Neural cell (in vitro differentiated cells): Measurements from ENCODE around the gene AKT1S1. TPM values are rescaled to one million over a fixed set of nuclear protein-coding genes. Genes with fewer than 3 reads are reported as not detected.

ENCODE experiments used
- H2AFZ ChIP-seq: fragments of 200-600, 300-800 bp; sonication (generic), shearing (Covaris generic); 2 replicates; pipeline ENCODE4 v1.6.0; 2014; ENCODE audit warnings: low read depth, mild to moderate bottlenecking, antibody characterized with exemption, low read length, moderate library complexity
- H3F3A ChIP-seq: fragments of 200-600 bp; shearing (Covaris generic); 2 replicates; pipeline ENCODE4 v1.6.1; 2016; ENCODE audit warnings: mild to moderate bottlenecking, moderate library complexity, mixed read lengths, antibody characterized with exemption, low read length; ENCODE audit not compliant: insufficient read depth, poor library complexity, severe bottlenecking
- H3K27ac ChIP-seq: fragments of 200-600, 300-800 bp; sonication (generic), shearing (Covaris generic); 2 replicates; pipeline ENCODE4 v1.5.1; 2014; ENCODE audit warnings: mild to moderate bottlenecking, low read length, moderate library complexity
- H3K27me3 ChIP-seq: fragments of 300-800, 200-600 bp; sonication (generic), shearing (Covaris generic); 2 replicates; pipeline ENCODE4 v1.6.0; 2014; ENCODE audit warnings: mild to moderate bottlenecking, low read depth, low read length, moderate library complexity; ENCODE audit not compliant: insufficient read depth
- H3K36me3 ChIP-seq: fragments of 300-800, 200-600 bp; sonication (generic), shearing (Covaris generic); 2 replicates; pipeline ENCODE4 v1.5.1; 2014; ENCODE audit warnings: mild to moderate bottlenecking, antibody characterized with exemption, low read length, moderate library complexity; ENCODE audit not compliant: insufficient read depth
- H3K4me2 ChIP-seq: fragments of 300-800, 200-600 bp; sonication (generic), shearing (Covaris generic); 2 replicates; pipeline ENCODE4 v1.6.0; 2014; ENCODE audit warnings: mild to moderate bottlenecking, low read length
- H3K4me3 ChIP-seq: fragments of 300-800, 200-600 bp; sonication (generic), shearing (Covaris generic); 2 replicates; pipeline ENCODE4 v1.5.1; 2014; ENCODE audit warnings: mild to moderate bottlenecking, low read length, moderate library complexity
- H3K79me2 ChIP-seq: fragments of 200-600 bp; shearing (Covaris generic); replicated peaks from 2 replicates; pipeline ENCODE4 v1.6.0; 2014; ENCODE audit warnings: mild to moderate bottlenecking, low read length, moderate library complexity; ENCODE audit not compliant: insufficient read depth
- H3K9ac ChIP-seq: fragments of 300-800, 200-600 bp; sonication (generic), shearing (Covaris generic); 2 replicates; pipeline ENCODE4 v1.6.1; 2016; ENCODE audit warnings: mild to moderate bottlenecking, low read length, mixed read lengths
- H3K9me2 ChIP-seq: fragments of 200-600 bp; shearing (Covaris generic); 2 replicates; pipeline ENCODE4 v1.6.1; 2016; ENCODE audit warnings: mild to moderate bottlenecking, low read length, mixed read lengths; ENCODE audit not compliant: insufficient read depth
- H3K9me3 ChIP-seq: fragments of 200-600, 300-800 bp; sonication (generic), shearing (Covaris generic); 2 replicates; pipeline ENCODE4 v1.6.1; 2016; ENCODE audit warnings: mild to moderate bottlenecking, mixed run types, low read length, moderate library complexity, mixed read lengths
- H4K20me1 ChIP-seq: fragments of 200-600 bp; shearing (Covaris generic); 2 replicates; pipeline ENCODE4 v1.6.1; 2016; ENCODE audit warnings: mild to moderate bottlenecking, mixed run types; ENCODE audit not compliant: insufficient read depth
- EP300 ChIP-seq: fragments of 450-650 bp; conservative IDR thresholded peaks from 2 replicates; pipeline ENCODE4 v1.6.1; 2014; ENCODE audit warnings: antibody characterized with exemption, mild to moderate bottlenecking, moderate library complexity; ENCODE audit not compliant: poor library complexity, severe bottlenecking
- EZH2 ChIP-seq: fragments of 200-600, 300-800 bp; shearing (Covaris generic), sonication (generic); IDR thresholded peaks from 2 replicates; pipeline ENCODE4 v1.6.1; 2014; ENCODE audit warnings: antibody characterized with exemption, low read length, borderline replicate concordance, mild to moderate bottlenecking; ENCODE audit not compliant: insufficient read depth, poor library complexity, severe bottlenecking
- MXI1 ChIP-seq: fragments of 450-650 bp; conservative IDR thresholded peaks from 2 replicates; pipeline ENCODE4 v1.6.1; 2014; ENCODE audit warnings: antibody characterized with exemption, mild to moderate bottlenecking; ENCODE audit not compliant: poor library complexity, severe bottlenecking
- POLR2AphosphoS5 ChIP-seq: IDR thresholded peaks from 2 replicates; pipeline ENCODE4 v1.6.1; 2012
- RAD21 ChIP-seq: fragments of 450-650 bp; conservative IDR thresholded peaks from 2 replicates; pipeline ENCODE4 v1.6.1; 2014; ENCODE audit warnings: antibody characterized with exemption, mild to moderate bottlenecking, moderate library complexity
- SMC3 ChIP-seq: fragments of 450-650 bp; conservative IDR thresholded peaks from 2 replicates; pipeline ENCODE4 v1.6.1; 2014; ENCODE audit warnings: antibody characterized with exemption, mild to moderate bottlenecking, moderate library complexity; ENCODE audit not compliant: poor library complexity
- TAF1 ChIP-seq: IDR thresholded peaks from 2 replicates; pipeline ENCODE4 v1.6.1; 2012; ENCODE audit warnings: low read depth
- polyA plus RNA-seq: library from polyadenylated mRNA; depleted of rRNA; stranded (reverse); fragments of >200 nt; gene quantifications from 2 replicates; pipeline ENCODE4 v1.2.3, GENCODE V29; 2014
- TF ChIP-seq, protein P1 (sequence below): fragments of 450-650 bp; IDR thresholded peaks from 2 replicates; pipeline ENCODE4 v1.5.1; 2014; ENCODE audit warnings: antibody characterized with exemption, mild to moderate bottlenecking, moderate library complexity; ENCODE audit not compliant: poor library complexity, severe bottlenecking
- TF ChIP-seq, protein P2 (sequence below): IDR thresholded peaks from 2 replicates; pipeline ENCODE4 v1.6.1; 2012; ENCODE audit warnings: borderline replicate concordance

AKT1S1 gene
- polyA plus RNA-seq, 1 donor from 2014 or later = 4.8 TPM

DNA sequence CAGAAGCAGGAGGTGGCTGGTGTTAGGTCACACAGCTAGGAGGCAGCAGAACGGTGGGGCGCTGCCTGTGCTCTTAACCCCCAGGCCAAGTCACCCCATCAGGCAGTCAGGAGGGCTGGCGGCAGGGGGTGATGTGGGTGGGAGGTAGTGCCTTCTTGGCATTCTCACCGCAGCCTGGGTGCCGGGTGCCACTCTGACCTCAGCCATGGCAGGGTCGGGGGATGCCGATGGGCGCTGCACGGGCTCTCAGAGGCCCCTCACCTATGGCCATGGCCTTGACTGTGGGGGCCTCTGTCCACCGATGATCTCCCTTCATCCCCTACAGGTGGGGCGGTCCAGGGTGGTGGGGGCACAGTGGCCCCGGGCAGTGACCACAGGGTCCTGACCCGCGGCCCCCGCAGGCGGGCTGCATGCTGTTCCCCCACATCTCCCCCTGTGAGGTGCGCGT is 20.6 kb downstream of the AKT1S1 start:
- Histone ChIP-seq H3K27me3 (no peaks in the 10 kb centered on the region), H4K20me1 (peaks cover 43% of the 10 kb centered on the region), H3K9ac (no peak overlapping the region), H3K9me2 (no peaks in the 10 kb centered on the region), H3K4me3 (no peak overlapping the region), H3K36me3 (no peaks in the 10 kb centered on the region), H3F3A (no peaks in the 10 kb centered on the region), H3K27ac (no peak overlapping the region), H3K4me2 (no peak overlapping the region), H3K79me2 (peaks cover 35% of the 10 kb centered on the region), H3K9me3 (no peaks in the 10 kb centered on the region), H2AFZ (no peak overlapping the region)
- TF ChIP-seq EZH2 (no peak), RAD21 (no peak), TAF1 (no peak), SMC3 (no peak), MXI1 (no peak), POLR2AphosphoS5 (no peak), EP300 (no peak)
- TF ChIP-seq, protein P1, sequence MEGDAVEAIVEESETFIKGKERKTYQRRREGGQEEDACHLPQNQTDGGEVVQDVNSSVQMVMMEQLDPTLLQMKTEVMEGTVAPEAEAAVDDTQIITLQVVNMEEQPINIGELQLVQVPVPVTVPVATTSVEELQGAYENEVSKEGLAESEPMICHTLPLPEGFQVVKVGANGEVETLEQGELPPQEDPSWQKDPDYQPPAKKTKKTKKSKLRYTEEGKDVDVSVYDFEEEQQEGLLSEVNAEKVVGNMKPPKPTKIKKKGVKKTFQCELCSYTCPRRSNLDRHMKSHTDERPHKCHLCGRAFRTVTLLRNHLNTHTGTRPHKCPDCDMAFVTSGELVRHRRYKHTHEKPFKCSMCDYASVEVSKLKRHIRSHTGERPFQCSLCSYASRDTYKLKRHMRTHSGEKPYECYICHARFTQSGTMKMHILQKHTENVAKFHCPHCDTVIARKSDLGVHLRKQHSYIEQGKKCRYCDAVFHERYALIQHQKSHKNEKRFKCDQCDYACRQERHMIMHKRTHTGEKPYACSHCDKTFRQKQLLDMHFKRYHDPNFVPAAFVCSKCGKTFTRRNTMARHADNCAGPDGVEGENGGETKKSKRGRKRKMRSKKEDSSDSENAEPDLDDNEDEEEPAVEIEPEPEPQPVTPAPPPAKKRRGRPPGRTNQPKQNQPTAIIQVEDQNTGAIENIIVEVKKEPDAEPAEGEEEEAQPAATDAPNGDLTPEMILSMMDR = no peak

DNA sequence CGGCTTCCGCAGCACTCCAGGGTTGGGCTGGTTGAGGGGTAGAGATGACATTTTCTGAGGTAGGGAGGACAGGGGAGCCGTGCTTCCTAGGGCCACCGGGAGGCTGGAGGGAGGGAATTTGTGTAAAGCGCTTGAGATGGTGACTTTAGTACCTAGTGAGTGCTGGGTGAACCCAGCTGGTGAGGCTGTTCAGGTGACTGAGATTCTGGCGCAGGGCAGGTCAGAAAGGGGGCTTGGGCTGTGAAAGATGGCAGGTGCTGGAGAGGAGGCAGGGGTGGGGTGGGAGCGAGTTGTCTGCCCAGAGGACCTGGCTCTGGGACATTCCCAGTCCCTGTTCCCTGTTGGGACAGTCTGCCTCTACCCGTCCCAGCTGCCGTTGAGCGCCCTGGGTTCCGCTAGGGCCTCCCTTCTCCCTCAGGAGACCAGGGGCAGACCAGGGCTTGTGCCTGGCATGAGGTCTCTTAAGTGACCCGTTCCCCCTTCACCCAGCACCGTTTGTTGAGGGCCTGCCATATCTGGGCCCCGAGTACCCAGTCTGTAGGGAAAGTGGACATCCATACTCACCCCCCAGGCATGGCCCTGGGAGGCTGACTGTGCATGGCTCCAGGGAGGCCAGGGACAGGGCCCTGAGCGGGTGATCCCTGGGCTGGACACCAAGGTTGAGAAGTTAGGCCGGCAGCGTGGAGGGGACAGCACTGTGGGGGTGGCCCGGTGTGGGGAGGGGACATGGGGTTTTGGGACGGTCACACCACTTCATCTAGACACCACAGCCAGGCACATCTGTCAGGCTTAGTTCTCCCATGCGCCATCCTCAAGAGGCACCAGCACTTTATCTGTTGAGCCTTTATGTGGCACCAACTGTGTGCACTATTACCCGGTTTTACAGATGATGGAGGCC is 21.2 kb downstream of the AKT1S1 start:
- Histone ChIP-seq H3K27ac (no peak overlapping the region), H2AFZ (no peak overlapping the region)

More for the DNA sequence above, 21.2 kb downstream of the AKT1S1 start:
- Histone ChIP-seq H3K9me2 (no peaks in the 10 kb centered on the region), H3K9me3 (no peaks in the 10 kb centered on the region), H3F3A (no peaks in the 10 kb centered on the region), H3K79me2 (peaks cover 36% of the 10 kb centered on the region), H3K27me3 (no peaks in the 10 kb centered on the region), H3K9ac (no peak overlapping the region), H3K36me3 (no peaks in the 10 kb centered on the region), H3K4me3 (no peak overlapping the region), H3K4me2 (no peak overlapping the region), H4K20me1 (peaks cover 43% of the 10 kb centered on the region)
- no peak for TF ChIP-seq TAF1
- no peak for TF ChIP-seq RAD21
- no peak for TF ChIP-seq POLR2AphosphoS5
- TF ChIP-seq, protein P2, sequence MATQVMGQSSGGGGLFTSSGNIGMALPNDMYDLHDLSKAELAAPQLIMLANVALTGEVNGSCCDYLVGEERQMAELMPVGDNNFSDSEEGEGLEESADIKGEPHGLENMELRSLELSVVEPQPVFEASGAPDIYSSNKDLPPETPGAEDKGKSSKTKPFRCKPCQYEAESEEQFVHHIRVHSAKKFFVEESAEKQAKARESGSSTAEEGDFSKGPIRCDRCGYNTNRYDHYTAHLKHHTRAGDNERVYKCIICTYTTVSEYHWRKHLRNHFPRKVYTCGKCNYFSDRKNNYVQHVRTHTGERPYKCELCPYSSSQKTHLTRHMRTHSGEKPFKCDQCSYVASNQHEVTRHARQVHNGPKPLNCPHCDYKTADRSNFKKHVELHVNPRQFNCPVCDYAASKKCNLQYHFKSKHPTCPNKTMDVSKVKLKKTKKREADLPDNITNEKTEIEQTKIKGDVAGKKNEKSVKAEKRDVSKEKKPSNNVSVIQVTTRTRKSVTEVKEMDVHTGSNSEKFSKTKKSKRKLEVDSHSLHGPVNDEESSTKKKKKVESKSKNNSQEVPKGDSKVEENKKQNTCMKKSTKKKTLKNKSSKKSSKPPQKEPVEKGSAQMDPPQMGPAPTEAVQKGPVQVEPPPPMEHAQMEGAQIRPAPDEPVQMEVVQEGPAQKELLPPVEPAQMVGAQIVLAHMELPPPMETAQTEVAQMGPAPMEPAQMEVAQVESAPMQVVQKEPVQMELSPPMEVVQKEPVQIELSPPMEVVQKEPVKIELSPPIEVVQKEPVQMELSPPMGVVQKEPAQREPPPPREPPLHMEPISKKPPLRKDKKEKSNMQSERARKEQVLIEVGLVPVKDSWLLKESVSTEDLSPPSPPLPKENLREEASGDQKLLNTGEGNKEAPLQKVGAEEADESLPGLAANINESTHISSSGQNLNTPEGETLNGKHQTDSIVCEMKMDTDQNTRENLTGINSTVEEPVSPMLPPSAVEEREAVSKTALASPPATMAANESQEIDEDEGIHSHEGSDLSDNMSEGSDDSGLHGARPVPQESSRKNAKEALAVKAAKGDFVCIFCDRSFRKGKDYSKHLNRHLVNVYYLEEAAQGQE = no peak
- TF ChIP-seq SMC3 = no peak
- no peak for TF ChIP-seq EZH2
- no peak for TF ChIP-seq EP300
- TF ChIP-seq, protein P1 = no peak
- TF ChIP-seq MXI1 = no peak
